ENCODE data around the gene XPNPEP1.

DNA sequence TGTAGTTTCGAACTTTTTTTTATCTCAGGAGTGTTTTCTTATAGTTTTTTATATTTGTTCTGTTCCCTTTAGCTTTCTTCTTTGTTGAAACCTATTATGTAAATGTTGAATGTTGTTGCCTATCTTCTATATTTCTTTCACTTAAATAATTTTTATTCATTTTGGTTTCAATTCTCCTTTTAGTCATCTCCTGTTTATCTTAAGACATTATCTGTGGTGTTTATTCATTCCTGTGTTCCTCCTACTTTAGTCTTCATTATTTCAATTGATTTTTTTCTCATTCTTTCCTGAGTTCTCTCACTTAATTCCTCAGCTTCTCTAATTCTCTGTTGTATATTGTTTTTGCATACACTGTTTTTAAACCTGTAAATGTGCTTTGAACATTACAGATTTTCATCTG is 64.1 kb downstream of the XPNPEP1 start:
- TF ChIP-seq, protein P1, sequence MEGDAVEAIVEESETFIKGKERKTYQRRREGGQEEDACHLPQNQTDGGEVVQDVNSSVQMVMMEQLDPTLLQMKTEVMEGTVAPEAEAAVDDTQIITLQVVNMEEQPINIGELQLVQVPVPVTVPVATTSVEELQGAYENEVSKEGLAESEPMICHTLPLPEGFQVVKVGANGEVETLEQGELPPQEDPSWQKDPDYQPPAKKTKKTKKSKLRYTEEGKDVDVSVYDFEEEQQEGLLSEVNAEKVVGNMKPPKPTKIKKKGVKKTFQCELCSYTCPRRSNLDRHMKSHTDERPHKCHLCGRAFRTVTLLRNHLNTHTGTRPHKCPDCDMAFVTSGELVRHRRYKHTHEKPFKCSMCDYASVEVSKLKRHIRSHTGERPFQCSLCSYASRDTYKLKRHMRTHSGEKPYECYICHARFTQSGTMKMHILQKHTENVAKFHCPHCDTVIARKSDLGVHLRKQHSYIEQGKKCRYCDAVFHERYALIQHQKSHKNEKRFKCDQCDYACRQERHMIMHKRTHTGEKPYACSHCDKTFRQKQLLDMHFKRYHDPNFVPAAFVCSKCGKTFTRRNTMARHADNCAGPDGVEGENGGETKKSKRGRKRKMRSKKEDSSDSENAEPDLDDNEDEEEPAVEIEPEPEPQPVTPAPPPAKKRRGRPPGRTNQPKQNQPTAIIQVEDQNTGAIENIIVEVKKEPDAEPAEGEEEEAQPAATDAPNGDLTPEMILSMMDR (IDR thresholded peaks at IDR 0.05; ENCODE audit: insufficient read depth, low read length, poor library complexity, severe bottlenecking), result no peak
- TF ChIP-seq EZH2phosphoT487 (conservative IDR thresholded peaks at IDR 0.05; ENCODE audit: low read length), result no peak

Measured in SU-DHL-6 (cell line).